Adrenal gland (tissue), 12 donors: ENCODE measurements around the gene RTF2. TPM values are rescaled to one million over a fixed set of nuclear protein-coding genes. Genes with fewer than 3 reads are reported as not detected.
A peak's percentile ranks its signal among the peaks of the same experiment; 100 is the strongest.

Experiments used
- DNase-seq, 7 donors: peaks; one replicate each; pipeline ENCODE4 v3.0.0-alpha.2; 2019 to 2020
- H3K27ac ChIP-seq, 5 donors: fragments of 200-600 bp; sonication (generic) in 4 of 5; 1 replicate in 3 of 5; 2 replicates in 2 of 5; pipeline versions ENCODE4 v1.5.1 to v1.8.0; 2016 to 2020; ENCODE audit warnings: mild to moderate bottlenecking in 1 of 5
- H3K27me3 ChIP-seq: fragments of 200-600 bp; 2 replicates; pipeline ENCODE4 v1.8.0; 2021
- H3K36me3 ChIP-seq, 2 donors: fragments of 200-600 bp; replicated peaks in 1 of 2; 1 replicate in 1 of 2; 2 replicates in 1 of 2; pipeline versions ENCODE4 v1.5.1 to v1.8.0; 2018 to 2022
- H3K4me1 ChIP-seq, 2 donors: fragments of 200-600 bp; replicated peaks in 1 of 2; 1 replicate in 1 of 2; 2 replicates in 1 of 2; pipeline versions ENCODE4 v1.5.1 to v1.8.0; 2018 to 2021
- H3K4me3 ChIP-seq, 4 donors: fragments of 200-600 bp; sonication (generic) in 3 of 4; one replicate each; pipeline ENCODE4 v1.5.1; 2016 to 2018
- H3K9me3 ChIP-seq, 3 donors: fragments of 200-600 bp; sonication (generic) in 1 of 3; replicated peaks in 1 of 3; 1 replicate in 2 of 3; 2 replicates in 1 of 3; pipeline versions ENCODE4 v1.5.1 to v1.8.0; 2016 to 2021
- CTCF ChIP-seq, 6 experiments: fragments of 450-650 bp in 4 of 6; fragments of 200-600 bp in 2 of 6; sonication (generic) in 1 of 6; IDR thresholded peaks; 1 replicate in 5 of 6; 2 replicates in 1 of 6; pipeline versions ENCODE4 v1.5.1 to v1.8.0; 2016 to 2021; ENCODE audit warnings: antibody characterized with exemption in 6 of 6, mild to moderate bottlenecking in 2 of 6, moderate library complexity in 1 of 6
- POLR2A ChIP-seq, 2 donors: fragments of 450-650 bp; IDR thresholded peaks; one replicate each; pipeline ENCODE4 v1.6.1; 2017; ENCODE audit warnings: antibody characterized with exemption in 2 of 2, mild to moderate bottlenecking in 2 of 2, moderate library complexity in 1 of 2
- WGBS, 4 donors: extraction: QIAGEN DNeasy Blood & Tissue Kit in 2 of 4; methylation state at CpG; one replicate each; pipeline versions ENCODE4 v1.1.5 to v1.1.7; 2013 to 2017; 5-methylcytosine and 5-hydroxymethylcytosine counted together
- intact Hi-C, 2 donors: fragments of 100-400 bp; cut with DNase I; formaldehyde crosslinking; loops; one replicate each; pipeline versions ENCODE4 v1.14.1 to v1.15.0; 2022 to 2023
- polyA plus RNA-seq, 3 donors: library from polyadenylated mRNA; stranded (reverse); fragments of 200-250 nt in 2 of 3; fragments of 350-450 nt in 1 of 3; fragmentation: Illumina TruSeq in 1 of 3; extraction: RNeasy Lipid Tissue Mini Kit (QIAGEN cat#74804) in 1 of 3; gene quantifications; one replicate each; pipeline ENCODE4 v1.2.3, GENCODE V29; 2013 to 2014
- total RNA-seq, 9 donors: library from RNA; depleted of rRNA in 4 of 9; stranded (reverse); fragments of >200 nt in 4 of 9; fragments of 120-200 nt in 1 of 9; fragmentation: NEBNext Ultra II Directional in 1 of 9; extraction: Animal tissue kit (Norgen Biotek cat#: 25700) in 1 of 9; gene quantifications; one replicate each; pipeline versions ENCODE4 v1.1.0 to v1.2.4, GENCODE V29; 2013 to 2023
- donor health status: healthy with polysubstance abuse.
- donor health status: Bipolar disorder and iron deficiency.
- donor health status: DM: yes; HTN: yes; CAD: no.
- donor health status: DM: no; HTN: no; CAD: no.
- donor health status: DM: no; HTN: no; CAD: no.
- donor health status: DM: yes; HTN: yes; CAD: no.

The RTF2 gene
- total and polyA plus RNA-seq, 12 donors, result 48.8 to 156 (median 92.8) TPM

DNA sequence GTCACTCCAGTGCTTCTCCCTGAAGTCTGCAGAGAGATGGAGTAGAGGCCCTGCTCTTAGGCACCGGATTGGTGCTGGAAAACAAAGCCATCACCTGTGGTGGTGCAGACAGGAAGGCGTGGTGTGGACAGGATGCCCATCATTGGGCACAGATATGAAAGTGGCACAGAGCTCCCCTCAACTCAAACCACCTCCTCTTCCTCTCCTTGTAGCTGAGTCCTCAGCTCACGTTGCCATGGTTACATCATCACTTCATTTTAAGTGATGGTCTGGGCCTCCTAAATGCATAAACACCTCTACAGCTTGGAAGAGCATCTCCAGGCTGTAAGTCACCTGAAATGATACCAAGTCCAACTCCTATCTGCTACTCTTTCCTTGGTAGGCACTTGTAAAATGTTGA, 8.0 kb upstream of the RTF2 start:
- intact Hi-C loops, result loop anchor here in 1 of 2 donors (10.0 kb wide), 1 partner anchor 66 kb away; the partner anchor contains the start of genes AURKA and CSTF1
- no peaks in the 10 kb centered on the region for H3K4me1 ChIP-seq
- no peaks in the 10 kb centered on the region for H3K36me3 ChIP-seq
- no peak for DNase-seq
- TF ChIP-seq CTCF (IDR thresholded peaks at IDR 0.05) (no peak), POLR2A (IDR thresholded peaks at IDR 0.05) (no peak)
- no peak overlapping the region for H3K4me3 ChIP-seq
- no peaks in the 10 kb centered on the region for H3K27me3 ChIP-seq
- no peaks in the 10 kb centered on the region for H3K9me3 ChIP-seq
- H3K27ac ChIP-seq, result no peak overlapping the region
- WGBS, 4 donors, result 59 to 74% (median 64%) methylated on average over 2 to 3 of the region's 3 CpGs

DNA sequence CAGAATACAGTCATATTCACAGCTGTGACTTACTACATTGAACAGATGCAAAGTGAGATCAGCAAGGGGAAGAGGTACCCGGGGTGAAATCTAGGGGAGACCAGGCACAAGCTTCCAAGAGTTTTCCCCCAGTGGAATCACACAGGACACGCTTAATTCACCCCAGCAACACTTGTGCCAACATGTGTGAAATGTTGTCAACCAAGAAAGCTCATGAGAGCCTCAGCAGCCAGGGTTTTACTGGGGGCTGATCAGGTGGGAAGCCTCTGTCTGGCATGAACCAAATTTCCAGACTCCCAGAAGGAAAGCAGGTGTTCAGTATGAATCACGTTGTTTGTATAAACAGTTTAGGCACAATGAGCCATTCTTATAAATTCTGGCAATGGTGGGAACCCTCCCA, 6.9 kb upstream of the RTF2 start:
- no peak overlapping the region for H3K27ac ChIP-seq
- intact Hi-C loops, result loop anchor here in 1 of 2 donors (10.0 kb wide), 1 partner anchor 67 kb away; the partner anchor contains the start of genes AURKA and CSTF1
- 54 to 75% (median 67%) methylated on average over 3 of the region's 3 CpGs for WGBS, 4 donors
- H3K27me3 ChIP-seq, result no peaks in the 10 kb centered on the region
- H3K36me3 ChIP-seq, result no peaks in the 10 kb centered on the region
- no peaks in the 10 kb centered on the region for H3K4me1 ChIP-seq
- TF ChIP-seq CTCF (IDR thresholded peaks at IDR 0.05) (no peak), POLR2A (IDR thresholded peaks at IDR 0.05) (no peak)
- no peaks in the 10 kb centered on the region for H3K9me3 ChIP-seq
- no peak for DNase-seq
- no peak overlapping the region for H3K4me3 ChIP-seq

- peak overlapping the region in 1 of 5 donors; percentile 24 for H3K27ac ChIP-seq
Measured at GRCh38 chr20:56463428-56463827, 5.0 kb upstream of the RTF2 start.

DNA sequence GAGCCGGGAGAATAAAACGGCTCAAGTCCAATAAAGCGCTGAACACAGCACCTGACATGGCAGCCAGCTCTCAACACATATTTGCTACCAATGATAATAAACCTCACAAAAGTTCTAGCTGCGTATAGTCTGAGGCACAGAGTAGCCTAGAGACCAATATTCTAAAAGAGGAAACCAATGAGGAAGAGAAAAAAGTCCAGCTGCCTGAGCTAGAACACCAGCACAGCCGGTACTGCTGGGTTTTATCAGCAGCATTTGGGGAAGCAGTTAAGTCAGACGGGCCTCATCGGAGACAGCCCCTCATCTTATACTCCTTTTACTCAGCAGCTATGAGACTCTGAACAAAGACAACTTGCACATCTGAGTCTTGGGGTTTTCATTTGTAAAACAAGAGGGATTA, 2.4 kb upstream of the RTF2 start:
- H3K4me3 ChIP-seq, result no peak overlapping the region
- peaks cover 7 to 21% of the 10 kb centered on the region in 2 donors for H3K4me1 ChIP-seq
- no peaks in the 10 kb centered on the region for H3K36me3 ChIP-seq
- WGBS, 4 donors, result 49 to 70% (median 57%) methylated on average over 7 of the region's 7 CpGs
- no peaks in the 10 kb centered on the region for H3K27me3 ChIP-seq
- intact Hi-C loops, result loop anchor here (5.0 to 10.0 kb wide), 2 partner anchors 71 to 74 kb away; partner anchors contain the start of genes AURKA (in 2 of the 2) and CSTF1 (in 2 of the 2)
- peak in 1 of 7 donors; percentile 20 for DNase-seq
- peak overlapping the region in 1 of 5 donors; percentile 42 for H3K27ac ChIP-seq
- TF ChIP-seq POLR2A (IDR thresholded peaks at IDR 0.05) (no peak), CTCF (IDR thresholded peaks at IDR 0.05) (no peak)
- H3K9me3 ChIP-seq, result no peaks in the 10 kb centered on the region

More at GRCh38 chr20:56463428-56463827, 5.0 kb upstream of the RTF2 start:
- Histone ChIP-seq H3K4me1 (no peaks in the 10 kb centered on the region), H3K9me3 (no peaks in the 10 kb centered on the region), H3K27me3 (no peaks in the 10 kb centered on the region), H3K36me3 (no peaks in the 10 kb centered on the region), H3K4me3 (no peak overlapping the region)
- TF ChIP-seq CTCF (IDR thresholded peaks at IDR 0.05) (no peak), POLR2A (IDR thresholded peaks at IDR 0.05) (no peak)
- 62 to 78% (median 68%) methylated on average over 3 of the region's 3 CpGs for WGBS, 4 donors
- intact Hi-C loops, result loop anchor here in 1 of 2 donors (10.0 kb wide), 1 partner anchor 69 kb away; the partner anchor contains the start of genes AURKA and CSTF1
- no peak for DNase-seq
